H9 (cell line): Measurements from ENCODE around the gene PTRHD1. TPM values are rescaled to one million over a fixed set of nuclear protein-coding genes. Genes with fewer than 3 reads are reported as not detected.
A peak's percentile ranks its signal among the peaks of the same experiment; 100 is the strongest.

Source experiments
- DNase-seq: peaks from one replicate; pipeline ENCODE4 v3.0.0-alpha.2; 2017
- H2AFZ ChIP-seq: one replicate; pipeline ENCODE4 v1.6.1; 2013; ENCODE audit warnings: mild to moderate bottlenecking, low read length, control low read depth, moderate library complexity
- H2AK5ac ChIP-seq: 2 replicates; pipeline ENCODE4 v1.6.1; 2013; ENCODE audit warnings: low read length, control low read depth, mixed read lengths; ENCODE audit not compliant: insufficient read length
- H2BK120ac ChIP-seq: one replicate; pipeline ENCODE4 v1.6.1; 2013; ENCODE audit warnings: low read depth, mild to moderate bottlenecking, low read length, control low read depth, inconsistent platforms; ENCODE audit not compliant: poor library complexity, severe bottlenecking
- H2BK12ac ChIP-seq: 2 replicates; pipeline ENCODE4 v1.6.1; 2013; ENCODE audit warnings: low read length, control low read depth, mixed read lengths, low read depth; ENCODE audit not compliant: insufficient read length
- H2BK15ac ChIP-seq: 2 replicates; pipeline ENCODE4 v1.6.1; 2013; ENCODE audit warnings: low read depth, low read length, control low read depth
- H2BK20ac ChIP-seq: one replicate; pipeline ENCODE4 v1.6.1; 2013; ENCODE audit warnings: low read depth, mild to moderate bottlenecking, low read length, control low read depth, inconsistent platforms; ENCODE audit not compliant: poor library complexity, severe bottlenecking
- H2BK5ac ChIP-seq: 2 replicates; pipeline ENCODE4 v1.6.1; 2013; ENCODE audit warnings: low read length, control low read depth, mixed read lengths; ENCODE audit not compliant: insufficient read length
- H3K14ac ChIP-seq: 2 replicates; pipeline ENCODE4 v1.6.1; 2013; ENCODE audit warnings: low read length, control low read depth; ENCODE audit not compliant: insufficient read depth
- H3K18ac ChIP-seq: 2 replicates; pipeline ENCODE4 v1.6.1; 2013; ENCODE audit warnings: low read depth, mild to moderate bottlenecking, mixed read lengths, low read length, control low read depth; ENCODE audit not compliant: insufficient read length
- H3K23ac ChIP-seq: 2 replicates; pipeline ENCODE4 v1.6.1; 2013; ENCODE audit warnings: low read length, control low read depth, mixed read lengths, low read depth; ENCODE audit not compliant: insufficient read length
- H3K23me2 ChIP-seq: 2 replicates; pipeline ENCODE4 v1.6.1; 2013; ENCODE audit warnings: low read depth, mild to moderate bottlenecking, mixed read lengths, low read length, control low read depth; ENCODE audit not compliant: insufficient read length, poor library complexity, severe bottlenecking
- H3K27ac ChIP-seq: 2 replicates; pipeline ENCODE4 v1.5.1; 2013; ENCODE audit warnings: low read length, control low read depth, mixed read lengths, low read depth; ENCODE audit not compliant: insufficient read length
- H3K27me3 ChIP-seq: 2 replicates; pipeline ENCODE4 v1.6.1; 2013; ENCODE audit warnings: low read length, control low read depth, inconsistent platforms; ENCODE audit not compliant: insufficient read depth
- H3K4ac ChIP-seq: 2 replicates; pipeline ENCODE4 v1.6.1; 2013; ENCODE audit warnings: low read depth, mild to moderate bottlenecking, control low read depth, inconsistent platforms, low read length, moderate library complexity
- H3K4me1 ChIP-seq: 2 replicates; pipeline ENCODE4 v1.6.1; 2013; ENCODE audit warnings: low read length, control low read depth, inconsistent platforms; ENCODE audit not compliant: insufficient read depth
- H3K4me2 ChIP-seq: 2 replicates; pipeline ENCODE4 v1.6.1; 2013; ENCODE audit warnings: low read length, control low read depth, mixed read lengths; ENCODE audit not compliant: insufficient read length, insufficient read depth
- H3K56ac ChIP-seq: 2 replicates; pipeline ENCODE4 v1.6.1; 2013; ENCODE audit warnings: low read depth, mild to moderate bottlenecking, mixed read lengths, low read length, control low read depth; ENCODE audit not compliant: insufficient read length
- H3K79me1 ChIP-seq: 2 replicates; pipeline ENCODE4 v1.6.1; 2013; ENCODE audit warnings: low read depth, mild to moderate bottlenecking, moderate library complexity, low read length, control low read depth, inconsistent platforms; ENCODE audit not compliant: insufficient read depth, poor library complexity, severe bottlenecking
- H3K79me2 ChIP-seq: 2 replicates; pipeline ENCODE4 v1.6.1; 2013; ENCODE audit warnings: low read length, control low read depth, inconsistent platforms; ENCODE audit not compliant: insufficient read depth
- H3K9ac ChIP-seq: 2 replicates; pipeline ENCODE4 v1.6.1; 2013; ENCODE audit warnings: low read length, control low read depth, mixed read lengths; ENCODE audit not compliant: insufficient read length; ENCODE audit errors: extremely low read depth
- H3K9me3 ChIP-seq: one replicate; pipeline ENCODE4 v1.6.1; 2013; ENCODE audit warnings: low read depth, low read length, inconsistent platforms; ENCODE audit not compliant: control insufficient read depth
- H3T11ph ChIP-seq: one replicate; pipeline ENCODE4 v1.6.1; 2013; ENCODE audit warnings: mild to moderate bottlenecking, low read length, control low read depth, inconsistent platforms
- H4K20me1 ChIP-seq: one replicate; pipeline ENCODE4 v1.6.1; 2013; ENCODE audit not compliant: control insufficient read depth, insufficient read length, insufficient read depth
- H4K5ac ChIP-seq: 2 replicates; pipeline ENCODE4 v1.6.1; 2013; ENCODE audit warnings: low read depth, mild to moderate bottlenecking, mixed read lengths, low read length, control low read depth; ENCODE audit not compliant: insufficient read length
- H4K8ac ChIP-seq: replicated peaks from 2 replicates; pipeline ENCODE4 v1.6.1; 2013; ENCODE audit warnings: low read length, control low read depth, mixed read lengths, low read depth; ENCODE audit not compliant: insufficient read length
- H4K91ac ChIP-seq: 2 replicates; pipeline ENCODE4 v1.6.1; 2013; ENCODE audit warnings: low read depth, mild to moderate bottlenecking, moderate library complexity, mixed read lengths, low read length, control low read depth; ENCODE audit not compliant: insufficient read length
- H3K27ac Mint-ChIP-seq, 3 experiments: 2 replicates in 2 of 3; 3 replicates in 1 of 3; pipeline ENCODE4 v1.8.0; 2020 to 2021; ENCODE audit warnings: mixed read lengths in 3 of 3, mild to moderate bottlenecking in 1 of 3, moderate library complexity in 1 of 3
- H3K27me3 Mint-ChIP-seq: 2 replicates; pipeline ENCODE4 v1.8.0; 2021; ENCODE audit warnings: low read depth, mild to moderate bottlenecking, moderate library complexity, mixed read lengths
- H3K36me3 Mint-ChIP-seq, 3 experiments: 2 replicates in 2 of 3; 3 replicates in 1 of 3; pipeline ENCODE4 v1.8.0; 2020 to 2021; ENCODE audit warnings: low read depth in 3 of 3, mixed read lengths in 3 of 3; ENCODE audit not compliant: insufficient read depth in 1 of 3
- H3K4me1 Mint-ChIP-seq, 2 experiments: 2 replicates each; pipeline ENCODE4 v1.8.0; 2020; ENCODE audit warnings: mixed read lengths in 2 of 2
- H3K4me3 Mint-ChIP-seq, 2 experiments: 2 replicates in 1 of 2; 3 replicates in 1 of 2; pipeline ENCODE4 v1.8.0; 2020 to 2021; ENCODE audit warnings: mild to moderate bottlenecking in 2 of 2, mixed read lengths in 2 of 2, moderate library complexity in 1 of 2
- H3K9me3 Mint-ChIP-seq, 2 experiments: 2 replicates in 1 of 2; 3 replicates in 1 of 2; pipeline ENCODE4 v1.8.0; 2020; ENCODE audit warnings: mild to moderate bottlenecking in 2 of 2, mixed read lengths in 2 of 2, moderate library complexity in 1 of 2
- CTCF ChIP-seq: fragments of 200-600 bp; sonication (generic); conservative IDR thresholded peaks from 3 replicates; pipeline ENCODE4 v1.8.0; 2021; ENCODE audit warnings: antibody characterized with exemption, mild to moderate bottlenecking
- WGBS: extraction: QIAGEN DNeasy Blood & Tissue Kit; methylation state at CpG from one replicate; pipeline ENCODE4 v1.1.7; 2013; ENCODE audit warnings: missing lambda C conversion rate, low lambda C conversion rate, mixed read lengths; ENCODE audit not compliant: insufficient read length; ENCODE audit errors: extremely low coverage; 5-methylcytosine and 5-hydroxymethylcytosine counted together
- total RNA-seq: library from RNA; stranded (reverse); gene quantifications from 2 replicates; pipeline ENCODE4 v1.2.1, GENCODE V29; 2021

PTRHD1 gene
- total RNA-seq, 1 experiment from 2014 or later, result 43.7 TPM

GRCh38 chr2:24840164-24840869 lies 47.1 kb upstream of the PTRHD1 start:
- peaks cover 0 to 1% of the 10 kb centered on the region in 2 experiments; a peak in 1 of 5 replicates for H3K9me3 Mint-ChIP-seq
- peak overlapping the region; percentile 61 to 74 (median 67); a peak in 5 of 7 replicates for H3K27ac Mint-ChIP-seq
- H2BK15ac ChIP-seq, result no peak overlapping the region
- no peak overlapping the region for H3K27ac ChIP-seq
- no peak overlapping the region for H2AK5ac ChIP-seq
- no peak overlapping the region for H2BK12ac ChIP-seq
- no peaks in the 10 kb centered on the region for H3K79me1 ChIP-seq
- no peak overlapping the region for H3K18ac ChIP-seq
- no peak overlapping the region for H4K91ac ChIP-seq
- H4K20me1 ChIP-seq, result no peaks in the 10 kb centered on the region
- no peaks in the 10 kb centered on the region for H3K23me2 ChIP-seq
- no peak overlapping the region for H4K8ac ChIP-seq
- no peak overlapping the region for H3K9ac ChIP-seq
- H3K14ac ChIP-seq, result no peak overlapping the region
- no CpG with 5 or more reads among the region's 17 CpGs for WGBS
- H3K23ac ChIP-seq, result no peak overlapping the region
- H3K27me3 Mint-ChIP-seq, result no peaks in the 10 kb centered on the region; the same call in 1 of the 2 replicates
- H4K5ac ChIP-seq, result no peak overlapping the region
- H3K36me3 Mint-ChIP-seq, result peaks cover 30 to 35% (median 31%) of the 10 kb centered on the region in 3 experiments
- no peak overlapping the region for H3K4ac ChIP-seq
- H3K4me2 ChIP-seq, result no peak overlapping the region
- H3K79me2 ChIP-seq, result no peaks in the 10 kb centered on the region
- DNase-seq, result no peak
- H3K56ac ChIP-seq, result no peak overlapping the region
- TF ChIP-seq CTCF, result no peak
- H3T11ph ChIP-seq, result no peak overlapping the region
- H2BK5ac ChIP-seq, result no peak overlapping the region
- H3K4me3 Mint-ChIP-seq, result no peak overlapping the region
- no peaks in the 10 kb centered on the region for H3K9me3 ChIP-seq
- H3K27me3 ChIP-seq, result no peaks in the 10 kb centered on the region
- no peak overlapping the region for H2BK120ac ChIP-seq
- H2BK20ac ChIP-seq, result no peak overlapping the region
- no peaks in the 10 kb centered on the region for H3K4me1 ChIP-seq
- peaks cover 5 to 9% of the 10 kb centered on the region in 2 experiments; a peak in 3 of 4 replicates for H3K4me1 Mint-ChIP-seq
- H2AFZ ChIP-seq, result no peak overlapping the region
